Fibroblast of villous mesenchyme (primary cell): ENCODE results near the gene CEP112. TPM values are rescaled to one million over a fixed set of nuclear protein-coding genes. Genes with fewer than 3 reads are reported as not detected.

ENCODE experiments used
- DNase-seq: peaks from one replicate; pipeline ENCODE4 v3.0.0-alpha.2; 2010; ENCODE audit warnings: low read depth
- H3K4me3 ChIP-seq: 2 replicates; pipeline ENCODE4 v1.5.1; 2011; ENCODE audit warnings: low read depth, mild to moderate bottlenecking, low read length
- CTCF ChIP-seq: IDR thresholded peaks from 2 replicates; pipeline ENCODE4 v1.5.1; 2012; ENCODE audit warnings: low read depth, mild to moderate bottlenecking, low read length; ENCODE audit not compliant: insufficient read depth
- total RNA-seq: library from RNA; depleted of rRNA; stranded (reverse); fragments of >200 nt; gene quantifications from 2 replicates; pipeline ENCODE4 v1.2.3, GENCODE V29; 2012

The CEP112 gene
- total RNA-seq, 1 donor: 10.8 TPM

GRCh38 chr17:66037221-66037620 lies 154.7 kb downstream of the CEP112 start:
- no peak overlapping the region for H3K4me3 ChIP-seq
- TF ChIP-seq CTCF: no peak
- no peak for DNase-seq

- TF ChIP-seq CTCF: no peak
- no peak for DNase-seq
- no peak overlapping the region for H3K4me3 ChIP-seq
These were observed 159.7 kb downstream of the CEP112 start for GRCh38 chr17:66032082-66032712.

GRCh38 chr17:66025551-66025950 lies 166.4 kb downstream of the CEP112 start:
- DNase-seq: no peak
- no peak overlapping the region for H3K4me3 ChIP-seq
- TF ChIP-seq CTCF: no peak

GRCh38 chr17:66021757-66022156 lies 170.2 kb downstream of the CEP112 start:
- H3K4me3 ChIP-seq: no peak overlapping the region
- no peak for DNase-seq
- no peak for TF ChIP-seq CTCF

- no peak for DNase-seq
- H3K4me3 ChIP-seq: no peak overlapping the region
- no peak for TF ChIP-seq CTCF
These were observed 173.1 kb downstream of the CEP112 start for GRCh38 chr17:66018786-66019185.

GRCh38 chr17:66016231-66016630 lies 175.7 kb downstream of the CEP112 start:
- H3K4me3 ChIP-seq: no peak overlapping the region
- no peak for TF ChIP-seq CTCF
- DNase-seq: no peak

- no peak for DNase-seq
- no peak for TF ChIP-seq CTCF
- no peak overlapping the region for H3K4me3 ChIP-seq
These were observed 183.3 kb downstream of the CEP112 start for GRCh38 chr17:66008680-66009079.
